ENCODE results near the gene ZNF724. TPM values are rescaled to one million over a fixed set of nuclear protein-coding genes. Genes with fewer than 3 reads are reported as not detected.
"Not testable (repeated sequence)": the region's sequence is repeated elsewhere in the genome, so short reads cannot be mapped to it uniquely, and the experiment has no call there.

The ZNF724 gene
- total RNA-seq = 1 to 10 TPM; 2.0 to 5.6 (median 3.5) TPM

DNA sequence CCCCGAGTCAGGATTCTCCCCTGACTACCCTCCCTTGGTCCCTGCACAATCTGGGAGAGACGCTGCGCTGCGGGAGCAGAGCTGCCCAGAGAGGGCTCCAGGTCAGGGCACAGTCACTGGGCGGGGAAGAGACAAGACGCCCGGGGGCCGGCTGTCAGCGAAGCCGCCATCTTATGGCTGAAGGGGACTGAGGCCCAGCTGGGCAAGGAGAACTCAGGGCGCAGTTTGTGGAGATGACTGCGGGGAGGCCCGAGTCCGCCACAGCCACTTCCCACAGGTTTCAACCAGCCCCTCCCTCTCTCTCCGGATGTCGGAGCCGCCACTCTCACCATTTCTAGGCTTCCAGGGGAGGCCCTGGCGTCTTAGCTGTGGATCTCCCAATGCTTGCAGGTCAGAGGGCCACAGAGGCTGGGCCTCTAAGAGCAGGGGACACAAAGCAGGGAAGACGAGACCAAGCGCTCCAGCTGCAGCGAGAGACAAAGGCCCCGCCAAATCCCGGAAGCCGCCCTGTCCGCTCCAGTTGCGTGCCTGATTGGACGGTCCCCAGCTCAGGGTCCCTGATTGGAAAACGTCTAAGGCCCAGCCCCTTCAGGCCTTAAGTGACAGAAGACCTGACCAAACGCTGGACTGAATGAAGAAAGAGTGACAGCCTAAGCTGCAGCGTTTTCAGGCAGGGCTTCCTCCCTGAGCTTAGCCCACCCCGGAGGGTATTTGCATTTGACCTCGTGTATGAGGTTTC lies at the start of gene ZNF724:
Gene ZNF724, minus strand, starts transcription at position 484 of the 739 bp plus-strand sequence. Its CDS starts 152 bp downstream, at position 332.
- no peak for TF ChIP-seq POLR2A (IDR thresholded peaks at IDR 0.05)
- peak in 2 of 3 donors; percentile 27 to 28 for TF ChIP-seq POLR2AphosphoS5 (IDR thresholded peaks at IDR 0.05)
- TF ChIP-seq, protein P1, sequence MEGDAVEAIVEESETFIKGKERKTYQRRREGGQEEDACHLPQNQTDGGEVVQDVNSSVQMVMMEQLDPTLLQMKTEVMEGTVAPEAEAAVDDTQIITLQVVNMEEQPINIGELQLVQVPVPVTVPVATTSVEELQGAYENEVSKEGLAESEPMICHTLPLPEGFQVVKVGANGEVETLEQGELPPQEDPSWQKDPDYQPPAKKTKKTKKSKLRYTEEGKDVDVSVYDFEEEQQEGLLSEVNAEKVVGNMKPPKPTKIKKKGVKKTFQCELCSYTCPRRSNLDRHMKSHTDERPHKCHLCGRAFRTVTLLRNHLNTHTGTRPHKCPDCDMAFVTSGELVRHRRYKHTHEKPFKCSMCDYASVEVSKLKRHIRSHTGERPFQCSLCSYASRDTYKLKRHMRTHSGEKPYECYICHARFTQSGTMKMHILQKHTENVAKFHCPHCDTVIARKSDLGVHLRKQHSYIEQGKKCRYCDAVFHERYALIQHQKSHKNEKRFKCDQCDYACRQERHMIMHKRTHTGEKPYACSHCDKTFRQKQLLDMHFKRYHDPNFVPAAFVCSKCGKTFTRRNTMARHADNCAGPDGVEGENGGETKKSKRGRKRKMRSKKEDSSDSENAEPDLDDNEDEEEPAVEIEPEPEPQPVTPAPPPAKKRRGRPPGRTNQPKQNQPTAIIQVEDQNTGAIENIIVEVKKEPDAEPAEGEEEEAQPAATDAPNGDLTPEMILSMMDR (IDR thresholded peaks at IDR 0.05) = no peak
- Histone ChIP-seq H3K9me3 (no peaks in the 10 kb centered on the region), H3K27ac (peak within 1 kb of the TSS; percentile 33 to 57), H3K4me3 (peak within 1 kb of the TSS; percentile 55 to 77 (median 70)), H3K4me1 (no peaks in the 10 kb centered on the region), H3K27me3 (no peaks in the 10 kb centered on the region), H3K36me3 (no peaks in the 10 kb centered on the region)
- DNase-seq (ENCODE audit: low spot score in 2 of 2) = peak; percentile 91 to 94
- intact Hi-C loops (cut with DNase I; ENCODE audit: low total_unique reads) = no loop called here

DNA sequence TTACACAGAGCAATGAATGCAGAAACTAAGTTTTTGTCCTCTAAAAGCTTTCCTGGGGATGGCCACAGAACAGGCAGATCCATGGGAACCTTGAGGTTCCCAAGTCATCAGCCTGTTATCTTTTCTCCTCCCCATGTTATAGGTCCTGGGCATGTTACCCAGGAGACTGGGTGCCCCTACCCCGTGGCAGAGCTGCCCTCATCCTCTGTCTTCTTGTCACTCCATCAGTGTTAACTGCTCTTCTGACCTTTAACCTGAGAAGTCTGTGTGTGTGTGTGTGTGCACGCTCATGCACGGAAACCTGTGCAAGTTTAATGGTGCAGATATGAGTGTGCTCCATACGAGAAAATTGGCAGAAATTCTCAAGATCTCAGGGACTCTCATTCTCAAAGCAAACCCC lies 43.9 kb upstream of the ZNF724 start:
- Histone ChIP-seq H3K9me3 (no peaks in the 10 kb centered on the region), H3K36me3 (no peaks in the 10 kb centered on the region), H3K27ac (no peak overlapping the region), H3K27me3 (no peaks in the 10 kb centered on the region), H3K4me3 (no peak overlapping the region), H3K4me1 (no peaks in the 10 kb centered on the region)
- intact Hi-C loops (cut with DNase I; ENCODE audit: low total_unique reads) = no loop called here
- TF ChIP-seq POLR2AphosphoS5 (IDR thresholded peaks at IDR 0.05) (no peak), POLR2A (IDR thresholded peaks at IDR 0.05) (no peak)
- TF ChIP-seq, protein P1 (IDR thresholded peaks at IDR 0.05) = no peak
- no peak for DNase-seq (ENCODE audit: low spot score in 2 of 2)

DNA sequence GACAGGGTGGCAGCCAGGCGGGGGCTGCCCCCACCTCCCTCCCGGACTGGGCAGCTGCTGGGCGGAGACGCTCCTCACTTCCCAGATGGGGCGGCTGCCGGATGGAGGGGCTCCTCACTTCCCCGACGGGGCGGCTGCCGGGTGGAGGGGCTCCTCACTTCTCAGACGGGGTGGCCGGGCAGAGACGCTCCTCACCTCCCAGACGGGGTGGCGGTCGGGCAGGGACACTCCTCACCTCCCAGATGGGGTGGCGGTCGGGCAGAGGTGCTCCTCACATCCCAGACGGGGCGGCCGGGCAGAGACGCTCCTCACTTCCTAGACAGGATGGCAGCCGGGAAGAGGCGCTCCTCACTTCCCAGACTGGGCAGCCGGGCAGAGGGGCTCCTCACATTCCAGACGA lies 39.8 kb upstream of the ZNF724 start:
- intact Hi-C loops (cut with DNase I; ENCODE audit: low total_unique reads); H3K4me1 ChIP-seq; H3K36me3 ChIP-seq; H3K27ac ChIP-seq; H3K27me3 ChIP-seq; DNase-seq (ENCODE audit: low spot score in 2 of 2); H3K4me3 ChIP-seq; H3K9me3 ChIP-seq: not testable (repeated sequence)

DNA sequence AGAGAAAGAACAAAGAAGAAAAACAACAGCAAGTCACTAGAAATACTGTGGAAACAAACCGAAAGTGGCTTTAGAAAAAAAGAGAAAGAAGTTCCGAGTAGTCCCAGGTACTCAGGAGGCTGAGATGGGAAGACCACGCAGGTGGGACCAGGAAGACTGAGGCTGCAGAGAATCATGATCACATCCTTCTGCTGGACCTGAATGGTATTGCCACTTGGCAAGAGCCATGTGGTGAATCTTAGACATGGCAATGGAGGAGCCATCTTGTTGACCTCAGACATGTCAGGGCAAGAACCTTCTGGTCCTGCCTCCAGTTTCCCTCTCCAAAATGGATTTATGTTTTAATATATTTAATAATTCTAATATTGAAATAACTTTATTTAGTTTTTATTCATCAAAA lies 37.4 kb upstream of the ZNF724 start:
- H3K9me3 ChIP-seq = peaks cover 0 to 8% of the 10 kb centered on the region in 2 donors
- intact Hi-C loops (cut with DNase I; ENCODE audit: low total_unique reads) = no loop called here
- TF ChIP-seq POLR2AphosphoS5 (IDR thresholded peaks at IDR 0.05) = no peak
- TF ChIP-seq, protein P1 (IDR thresholded peaks at IDR 0.05) = no peak
- no peak for TF ChIP-seq POLR2A (IDR thresholded peaks at IDR 0.05)
- H3K4me1 ChIP-seq = no peaks in the 10 kb centered on the region
- no peaks in the 10 kb centered on the region for H3K27me3 ChIP-seq
- no peak overlapping the region for H3K27ac ChIP-seq
- no peaks in the 10 kb centered on the region for H3K36me3 ChIP-seq
- H3K4me3 ChIP-seq = no peak overlapping the region
- no peak for DNase-seq (ENCODE audit: low spot score in 2 of 2)

DNA sequence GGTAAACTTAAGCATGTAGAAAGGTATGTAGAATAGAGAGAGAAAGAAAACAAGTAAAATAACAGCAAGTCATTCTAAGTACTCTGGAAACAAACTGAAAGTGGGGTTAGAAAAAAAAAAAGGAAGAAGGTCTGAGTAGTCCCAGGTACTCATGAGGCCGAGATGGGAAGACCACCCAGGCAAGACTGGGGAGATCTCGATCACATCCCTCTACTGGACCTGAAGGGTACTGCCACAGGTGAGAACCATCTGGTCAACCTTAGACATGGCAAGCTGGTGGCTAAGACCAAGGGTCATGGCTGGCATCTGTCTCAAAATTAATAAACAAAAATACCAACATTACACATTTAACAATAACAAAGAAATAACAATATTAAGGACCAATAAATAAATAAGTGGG lies 36.3 kb upstream of the ZNF724 start:
- no peaks in the 10 kb centered on the region for H3K27me3 ChIP-seq
- peaks cover 0 to 8% of the 10 kb centered on the region in 2 donors for H3K9me3 ChIP-seq
- H3K27ac ChIP-seq = no peak overlapping the region
- intact Hi-C loops (cut with DNase I; ENCODE audit: low total_unique reads) = no loop called here
- H3K4me3 ChIP-seq = no peak overlapping the region
- TF ChIP-seq POLR2AphosphoS5 (IDR thresholded peaks at IDR 0.05) (no peak), POLR2A (IDR thresholded peaks at IDR 0.05) (no peak)
- TF ChIP-seq, protein P1 (IDR thresholded peaks at IDR 0.05) = no peak
- no peaks in the 10 kb centered on the region for H3K4me1 ChIP-seq
- H3K36me3 ChIP-seq = no peaks in the 10 kb centered on the region
- DNase-seq (ENCODE audit: low spot score in 2 of 2) = no peak
